HG03039 (cell line): ENCODE measurements around the gene YY1.
"Not testable (repeated sequence)": the region's sequence is repeated elsewhere in the genome, so short reads cannot be mapped to it uniquely, and the experiment has no call there.

Source experiments
- ATAC-seq: cut with Tn5 transposase; IDR thresholded peaks from one replicate; pipeline ENCODE4 v1.9.1; 2021; ENCODE audit warnings: mild to moderate bottlenecking, moderate library complexity; ENCODE audit not compliant: unreplicated experiment

The YY1 gene

GRCh38 chr14:100309028-100309737 lies 70.2 kb downstream of the YY1 start:
- ATAC-seq, result no peak

GRCh38 chr14:100312110-100312876 lies 73.3 kb downstream of the YY1 start:
- ATAC-seq, result not testable (repeated sequence)

GRCh38 chr14:100312877-100313400 lies 74.0 kb downstream of the YY1 start:
- no peak for ATAC-seq

- ATAC-seq, result no peak
These were observed 74.7 kb downstream of the YY1 start for GRCh38 chr14:100313464-100314230.

- ATAC-seq, result no peak
These were observed 75.8 kb downstream of the YY1 start for GRCh38 chr14:100314724-100315123.

- no peak for ATAC-seq
These were observed 78.4 kb downstream of the YY1 start for GRCh38 chr14:100317389-100317788.

GRCh38 chr14:100317912-100318808 lies 79.2 kb downstream of the YY1 start:
- no peak for ATAC-seq

GRCh38 chr14:100320157-100320856 lies 81.4 kb downstream of the YY1 start:
- no peak for ATAC-seq

- ATAC-seq, result no peak
These were observed 82.7 kb downstream of the YY1 start for GRCh38 chr14:100321473-100322137.

- ATAC-seq, result no peak
These were observed 83.4 kb downstream of the YY1 start for GRCh38 chr14:100322138-100322957.

- ATAC-seq, result no peak
These were observed 84.4 kb downstream of the YY1 start, which contains the start of gene SLC25A47 for GRCh38 chr14:100323121-100323941. Gene SLC25A47 (plus strand): TSS chr14:100323339. CDS start chr14:100323415, 76 bp downstream.

- no peak for ATAC-seq
These were observed 85.0 kb downstream of the YY1 start for GRCh38 chr14:100323942-100324307.

- ATAC-seq, result no peak
These were observed 86.3 kb downstream of the YY1 start for GRCh38 chr14:100325231-100325632.

GRCh38 chr14:100325958-100326357 lies 87.0 kb downstream of the YY1 start:
- ATAC-seq, result no peak

GRCh38 chr14:100327128-100327527 lies 88.2 kb downstream of the YY1 start:
- ATAC-seq, result no peak

GRCh38 chr14:100328495-100329163 lies 89.7 kb downstream of the YY1 start:
- ATAC-seq, result no peak
